H1 (cell line): ENCODE measurements around the gene SLC39A11. TPM values are rescaled to one million over a fixed set of nuclear protein-coding genes. Genes with fewer than 3 reads are reported as not detected.

Experiments
- NANOG ChIP-seq: IDR thresholded peaks from 2 replicates; pipeline ENCODE4 v1.6.1; 2011; ENCODE audit warnings: low read length, low read depth, mild to moderate bottlenecking, inconsistent platforms; ENCODE audit not compliant: insufficient read depth, poor library complexity, severe bottlenecking
- RXRA ChIP-seq: IDR thresholded peaks from 2 replicates; pipeline ENCODE4 v1.6.1; 2011; ENCODE audit warnings: low read depth, mild to moderate bottlenecking, low read length, moderate library complexity; ENCODE audit not compliant: insufficient read depth
- SIN3A ChIP-seq, 2 experiments: IDR thresholded peaks in 1 of 2; conservative IDR thresholded peaks in 1 of 2; 2 replicates each; pipeline ENCODE4 v1.6.1; 2011 to 2012; ENCODE audit warnings: low read length in 2 of 2, improper control_type of control experiment in 1 of 2, low read depth in 1 of 2, mild to moderate bottlenecking in 1 of 2
- TAF7 ChIP-seq: optimal IDR thresholded peaks from 2 replicates; pipeline ENCODE3; 2011; ENCODE audit warnings: low read depth, mild to moderate bottlenecking, inconsistent platforms, low read length, moderate library complexity, borderline replicate concordance
- USF2 ChIP-seq: IDR thresholded peaks from 2 replicates; pipeline ENCODE4 v1.6.1; 2011; ENCODE audit warnings: low read length, improper control_type of control experiment
- polyA plus RNA-seq, 7 experiments: library from polyadenylated mRNA; depleted of rRNA in 3 of 7; stranded (reverse) in 5 of 7; unstranded in 2 of 7; fragments of >200 nt in 5 of 7; fragments of 200-250 nt in 2 of 7; gene quantifications; 1 replicate in 5 of 7; 2 replicates in 1 of 7; 4 replicates in 1 of 7; pipeline versions ENCODE4 v1.2.1 to v1.2.3, GENCODE V29; 2011 to 2013; ENCODE audit warnings: missing spikeins in 2 of 7, mixed read lengths in 2 of 7
- total RNA-seq: library from RNA; stranded (reverse); fragmentation: NEBNext Ultra II Directional; extraction: Animal tissue kit (Norgen Biotek cat#: 25700); gene quantifications from 2 replicates; pipeline ENCODE4 v1.2.1, GENCODE V29; 2021
- TF ChIP-seq, protein P1 (sequence below), 3 experiments: IDR thresholded peaks; 1 replicate in 2 of 3; 2 replicates in 1 of 3; pipeline versions ENCODE4 v1.5.1 to v1.6.1; 2011; ENCODE audit warnings: low read length in 3 of 3, mild to moderate bottlenecking in 3 of 3, inconsistent platforms in 2 of 3, low read depth in 1 of 3, moderate library complexity in 1 of 3; ENCODE audit not compliant: insufficient read depth in 1 of 3; ENCODE audit errors: control extremely low read depth in 1 of 3

SLC39A11 gene
- total and polyA plus RNA-seq, 2 of the 8 experiments (the other 6 are each of a cell fraction or from before 2014, with no cell fraction given): 12.2 to 19.6 TPM

GRCh38 chr17:73023759-73024158, 68.7 kb downstream of the SLC39A11 start (continued):
- TF ChIP-seq USF2 (no peak), SIN3A (conservative IDR thresholded peaks at IDR 0.05 in 1 of 2, IDR thresholded peaks at IDR 0.05 in 1 of 2; ENCODE audit: low read depth in 1 of 2, low read length in 2 of 2) (no peak), NANOG (no peak), RXRA (no peak), TAF7 (no peak)
- TF ChIP-seq, protein P1, sequence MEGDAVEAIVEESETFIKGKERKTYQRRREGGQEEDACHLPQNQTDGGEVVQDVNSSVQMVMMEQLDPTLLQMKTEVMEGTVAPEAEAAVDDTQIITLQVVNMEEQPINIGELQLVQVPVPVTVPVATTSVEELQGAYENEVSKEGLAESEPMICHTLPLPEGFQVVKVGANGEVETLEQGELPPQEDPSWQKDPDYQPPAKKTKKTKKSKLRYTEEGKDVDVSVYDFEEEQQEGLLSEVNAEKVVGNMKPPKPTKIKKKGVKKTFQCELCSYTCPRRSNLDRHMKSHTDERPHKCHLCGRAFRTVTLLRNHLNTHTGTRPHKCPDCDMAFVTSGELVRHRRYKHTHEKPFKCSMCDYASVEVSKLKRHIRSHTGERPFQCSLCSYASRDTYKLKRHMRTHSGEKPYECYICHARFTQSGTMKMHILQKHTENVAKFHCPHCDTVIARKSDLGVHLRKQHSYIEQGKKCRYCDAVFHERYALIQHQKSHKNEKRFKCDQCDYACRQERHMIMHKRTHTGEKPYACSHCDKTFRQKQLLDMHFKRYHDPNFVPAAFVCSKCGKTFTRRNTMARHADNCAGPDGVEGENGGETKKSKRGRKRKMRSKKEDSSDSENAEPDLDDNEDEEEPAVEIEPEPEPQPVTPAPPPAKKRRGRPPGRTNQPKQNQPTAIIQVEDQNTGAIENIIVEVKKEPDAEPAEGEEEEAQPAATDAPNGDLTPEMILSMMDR (IDR thresholded peaks at IDR 0.05; ENCODE audit: control extremely low read depth in 1 of 3, insufficient read depth in 1 of 3, low read depth in 1 of 3, low read length in 3 of 3): no peak
